ENCODE results near the gene SLC46A2.

Gene SLC46A2

GRCh38 chr9:112917047-112917986, 26.6 kb upstream of the SLC46A2 start:
- TF ChIP-seq CTCF (IDR thresholded peaks at IDR 0.05; ENCODE audit: borderline replicate concordance, insufficient read depth, low read depth, low read length): no peak
- no peak overlapping the region for H3K4me3 ChIP-seq (ENCODE audit: low read depth, low read length)

- no peak for TF ChIP-seq CTCF (IDR thresholded peaks at IDR 0.05; ENCODE audit: borderline replicate concordance, insufficient read depth, low read depth, low read length)
- no peak overlapping the region for H3K4me3 ChIP-seq (ENCODE audit: low read depth, low read length)
Observed at GRCh38 chr9:112914524-112914923, 23.8 kb upstream of the SLC46A2 start.

- H3K4me3 ChIP-seq (ENCODE audit: low read depth, low read length): no peak overlapping the region
- no peak for TF ChIP-seq CTCF (IDR thresholded peaks at IDR 0.05; ENCODE audit: borderline replicate concordance, insufficient read depth, low read depth, low read length)
Observed at GRCh38 chr9:112913326-112913725, 22.6 kb upstream of the SLC46A2 start.

GRCh38 chr9:112912636-112913035, 22.0 kb upstream of the SLC46A2 start:
- no peak for TF ChIP-seq CTCF (IDR thresholded peaks at IDR 0.05; ENCODE audit: borderline replicate concordance, insufficient read depth, low read depth, low read length)
- no peak overlapping the region for H3K4me3 ChIP-seq (ENCODE audit: low read depth, low read length)

- H3K4me3 ChIP-seq (ENCODE audit: low read depth, low read length): no peak overlapping the region
- no peak for TF ChIP-seq CTCF (IDR thresholded peaks at IDR 0.05; ENCODE audit: borderline replicate concordance, insufficient read depth, low read depth, low read length)
Observed at GRCh38 chr9:112911736-112912135, 21.1 kb upstream of the SLC46A2 start.

GRCh38 chr9:112905084-112905483, 14.4 kb upstream of the SLC46A2 start:
- TF ChIP-seq CTCF (IDR thresholded peaks at IDR 0.05; ENCODE audit: borderline replicate concordance, insufficient read depth, low read depth, low read length): no peak

GRCh38 chr9:112900901-112901300, 10.2 kb upstream of the SLC46A2 start:
- no peak overlapping the region for H3K4me3 ChIP-seq (ENCODE audit: low read depth, low read length)
- TF ChIP-seq CTCF (IDR thresholded peaks at IDR 0.05; ENCODE audit: borderline replicate concordance, insufficient read depth, low read depth, low read length): no peak

More at GRCh38 chr9:112905084-112905483, 14.4 kb upstream of the SLC46A2 start:
- H3K4me3 ChIP-seq (ENCODE audit: low read depth, low read length): no peak overlapping the region

All from GM12875 (cell line).